Measurements from ENCODE around the gene NAPSA. TPM values are rescaled to one million over a fixed set of nuclear protein-coding genes. Genes with fewer than 3 reads are reported as not detected.

Gene NAPSA
- total and polyA plus RNA-seq, 10 of the 15 experiments (the other 5 are each of a cell fraction or from before 2014, with no cell fraction given): 6.7 to 45.4 (median 17.1) TPM

DNA sequence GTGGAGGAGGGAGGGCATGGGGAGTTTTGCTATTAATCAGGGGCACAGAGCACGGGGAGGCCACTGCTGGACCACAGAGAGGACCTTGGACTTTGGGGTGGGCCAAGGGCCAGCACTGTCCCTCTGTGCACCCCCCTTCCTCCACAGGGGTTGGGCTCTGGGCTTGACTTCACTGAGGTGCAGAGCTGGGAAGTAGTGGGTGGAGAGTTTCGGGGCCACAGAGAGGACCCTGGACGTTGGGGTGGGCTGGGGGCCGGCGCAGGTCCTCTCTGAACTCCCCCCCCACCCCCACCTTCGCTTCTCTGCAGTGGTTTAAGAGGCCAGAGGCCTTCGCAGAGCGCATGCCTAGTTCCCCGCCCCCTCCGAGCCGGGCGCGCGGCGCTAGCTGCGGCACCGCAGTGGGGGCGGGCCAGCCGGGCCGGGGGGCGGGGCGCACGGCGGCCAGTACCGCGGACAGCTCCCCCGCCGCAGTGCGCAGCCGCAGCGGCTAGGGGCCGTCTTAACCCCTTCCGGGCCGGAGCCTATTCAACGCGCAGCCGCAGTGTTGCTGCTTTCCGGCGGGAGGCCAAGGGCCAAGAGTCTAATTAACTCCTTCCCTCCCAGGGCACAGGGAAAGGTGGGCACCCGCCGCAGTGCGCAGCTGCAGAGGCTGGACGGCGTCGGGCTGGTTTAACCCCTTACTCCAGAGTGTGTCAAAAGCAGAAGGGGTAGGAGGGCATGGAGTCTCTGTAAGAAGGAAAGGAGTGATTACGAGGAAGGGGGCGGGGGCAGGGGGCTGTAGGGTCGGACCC is 39.9 kb downstream of the NAPSA start (continued):
- TF ChIP-seq, protein P1, sequence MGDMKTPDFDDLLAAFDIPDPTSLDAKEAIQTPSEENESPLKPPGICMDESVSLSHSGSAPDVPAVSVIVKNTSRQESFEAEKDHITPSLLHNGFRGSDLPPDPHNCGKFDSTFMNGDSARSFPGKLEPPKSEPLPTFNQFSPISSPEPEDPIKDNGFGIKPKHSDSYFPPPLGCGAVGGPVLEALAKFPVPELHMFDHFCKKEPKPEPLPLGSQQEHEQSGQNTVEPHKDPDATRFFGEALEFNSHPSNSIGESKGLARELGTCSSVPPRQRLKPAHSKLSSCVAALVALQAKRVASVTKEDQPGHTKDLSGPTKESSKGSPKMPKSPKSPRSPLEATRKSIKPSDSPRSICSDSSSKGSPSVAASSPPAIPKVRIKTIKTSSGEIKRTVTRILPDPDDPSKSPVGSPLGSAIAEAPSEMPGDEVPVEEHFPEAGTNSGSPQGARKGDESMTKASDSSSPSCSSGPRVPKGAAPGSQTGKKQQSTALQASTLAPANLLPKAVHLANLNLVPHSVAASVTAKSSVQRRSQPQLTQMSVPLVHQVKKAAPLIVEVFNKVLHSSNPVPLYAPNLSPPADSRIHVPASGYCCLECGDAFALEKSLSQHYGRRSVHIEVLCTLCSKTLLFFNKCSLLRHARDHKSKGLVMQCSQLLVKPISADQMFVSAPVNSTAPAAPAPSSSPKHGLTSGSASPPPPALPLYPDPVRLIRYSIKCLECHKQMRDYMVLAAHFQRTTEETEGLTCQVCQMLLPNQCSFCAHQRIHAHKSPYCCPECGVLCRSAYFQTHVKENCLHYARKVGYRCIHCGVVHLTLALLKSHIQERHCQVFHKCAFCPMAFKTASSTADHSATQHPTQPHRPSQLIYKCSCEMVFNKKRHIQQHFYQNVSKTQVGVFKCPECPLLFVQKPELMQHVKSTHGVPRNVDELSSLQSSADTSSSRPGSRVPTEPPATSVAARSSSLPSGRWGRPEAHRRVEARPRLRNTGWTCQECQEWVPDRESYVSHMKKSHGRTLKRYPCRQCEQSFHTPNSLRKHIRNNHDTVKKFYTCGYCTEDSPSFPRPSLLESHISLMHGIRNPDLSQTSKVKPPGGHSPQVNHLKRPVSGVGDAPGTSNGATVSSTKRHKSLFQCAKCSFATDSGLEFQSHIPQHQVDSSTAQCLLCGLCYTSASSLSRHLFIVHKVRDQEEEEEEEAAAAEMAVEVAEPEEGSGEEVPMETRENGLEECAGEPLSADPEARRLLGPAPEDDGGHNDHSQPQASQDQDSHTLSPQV (IDR thresholded peaks at IDR 0.05): no peak
- TF ChIP-seq, protein P2, sequence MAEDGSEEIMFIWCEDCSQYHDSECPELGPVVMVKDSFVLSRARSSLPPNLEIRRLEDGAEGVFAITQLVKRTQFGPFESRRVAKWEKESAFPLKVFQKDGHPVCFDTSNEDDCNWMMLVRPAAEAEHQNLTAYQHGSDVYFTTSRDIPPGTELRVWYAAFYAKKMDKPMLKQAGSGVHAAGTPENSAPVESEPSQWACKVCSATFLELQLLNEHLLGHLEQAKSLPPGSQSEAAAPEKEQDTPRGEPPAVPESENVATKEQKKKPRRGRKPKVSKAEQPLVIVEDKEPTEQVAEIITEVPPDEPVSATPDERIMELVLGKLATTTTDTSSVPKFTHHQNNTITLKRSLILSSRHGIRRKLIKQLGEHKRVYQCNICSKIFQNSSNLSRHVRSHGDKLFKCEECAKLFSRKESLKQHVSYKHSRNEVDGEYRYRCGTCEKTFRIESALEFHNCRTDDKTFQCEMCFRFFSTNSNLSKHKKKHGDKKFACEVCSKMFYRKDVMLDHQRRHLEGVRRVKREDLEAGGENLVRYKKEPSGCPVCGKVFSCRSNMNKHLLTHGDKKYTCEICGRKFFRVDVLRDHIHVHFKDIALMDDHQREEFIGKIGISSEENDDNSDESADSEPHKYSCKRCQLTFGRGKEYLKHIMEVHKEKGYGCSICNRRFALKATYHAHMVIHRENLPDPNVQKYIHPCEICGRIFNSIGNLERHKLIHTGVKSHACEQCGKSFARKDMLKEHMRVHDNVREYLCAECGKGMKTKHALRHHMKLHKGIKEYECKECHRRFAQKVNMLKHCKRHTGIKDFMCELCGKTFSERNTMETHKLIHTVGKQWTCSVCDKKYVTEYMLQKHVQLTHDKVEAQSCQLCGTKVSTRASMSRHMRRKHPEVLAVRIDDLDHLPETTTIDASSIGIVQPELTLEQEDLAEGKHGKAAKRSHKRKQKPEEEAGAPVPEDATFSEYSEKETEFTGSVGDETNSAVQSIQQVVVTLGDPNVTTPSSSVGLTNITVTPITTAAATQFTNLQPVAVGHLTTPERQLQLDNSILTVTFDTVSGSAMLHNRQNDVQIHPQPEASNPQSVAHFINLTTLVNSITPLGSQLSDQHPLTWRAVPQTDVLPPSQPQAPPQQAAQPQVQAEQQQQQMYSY (CRISPR knock-in tag; IDR thresholded peaks at IDR 0.05): no peak
- TF ChIP-seq, protein P3, sequence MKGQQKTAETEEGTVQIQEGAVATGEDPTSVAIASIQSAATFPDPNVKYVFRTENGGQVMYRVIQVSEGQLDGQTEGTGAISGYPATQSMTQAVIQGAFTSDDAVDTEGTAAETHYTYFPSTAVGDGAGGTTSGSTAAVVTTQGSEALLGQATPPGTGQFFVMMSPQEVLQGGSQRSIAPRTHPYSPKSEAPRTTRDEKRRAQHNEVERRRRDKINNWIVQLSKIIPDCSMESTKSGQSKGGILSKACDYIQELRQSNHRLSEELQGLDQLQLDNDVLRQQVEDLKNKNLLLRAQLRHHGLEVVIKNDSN (IDR thresholded peaks at IDR 0.05; ENCODE audit: borderline replicate concordance, extremely low read length, insufficient read depth, low read depth, low read length): no peak
- TF ChIP-seq ZNF217 (IDR thresholded peaks at IDR 0.05): no peak
- TF ChIP-seq, protein P4, sequence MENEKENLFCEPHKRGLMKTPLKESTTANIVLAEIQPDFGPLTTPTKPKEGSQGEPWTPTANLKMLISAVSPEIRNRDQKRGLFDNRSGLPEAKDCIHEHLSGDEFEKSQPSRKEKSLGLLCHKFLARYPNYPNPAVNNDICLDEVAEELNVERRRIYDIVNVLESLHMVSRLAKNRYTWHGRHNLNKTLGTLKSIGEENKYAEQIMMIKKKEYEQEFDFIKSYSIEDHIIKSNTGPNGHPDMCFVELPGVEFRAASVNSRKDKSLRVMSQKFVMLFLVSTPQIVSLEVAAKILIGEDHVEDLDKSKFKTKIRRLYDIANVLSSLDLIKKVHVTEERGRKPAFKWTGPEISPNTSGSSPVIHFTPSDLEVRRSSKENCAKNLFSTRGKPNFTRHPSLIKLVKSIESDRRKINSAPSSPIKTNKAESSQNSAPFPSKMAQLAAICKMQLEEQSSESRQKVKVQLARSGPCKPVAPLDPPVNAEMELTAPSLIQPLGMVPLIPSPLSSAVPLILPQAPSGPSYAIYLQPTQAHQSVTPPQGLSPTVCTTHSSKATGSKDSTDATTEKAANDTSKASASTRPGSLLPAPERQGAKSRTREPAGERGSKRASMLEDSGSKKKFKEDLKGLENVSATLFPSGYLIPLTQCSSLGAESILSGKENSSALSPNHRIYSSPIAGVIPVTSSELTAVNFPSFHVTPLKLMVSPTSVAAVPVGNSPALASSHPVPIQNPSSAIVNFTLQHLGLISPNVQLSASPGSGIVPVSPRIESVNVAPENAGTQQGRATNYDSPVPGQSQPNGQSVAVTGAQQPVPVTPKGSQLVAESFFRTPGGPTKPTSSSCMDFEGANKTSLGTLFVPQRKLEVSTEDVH (IDR thresholded peaks at IDR 0.05; ENCODE audit: low read depth, partially characterized antibody): no peak
- no peak for TF ChIP-seq FOS (IDR thresholded peaks at IDR 0.05; ENCODE audit: borderline replicate concordance, extremely low read depth, insufficient read length)
- peak; percentile 25; the same call in 1 of the 2 replicates for TF ChIP-seq ESRRA (IDR thresholded peaks at IDR 0.05; ENCODE audit: low read length)
- TF ChIP-seq BHLHE40 (IDR thresholded peaks at IDR 0.05; ENCODE audit: borderline replicate concordance in 1 of 2, low read depth in 2 of 2, low read length in 1 of 2): peak in 1 of 2 experiments; percentile 51; a peak in 1 of 4 replicates
- TF ChIP-seq STAT1 (conservative IDR thresholded peaks at IDR 0.05): no peak
- TF ChIP-seq, protein P5, sequence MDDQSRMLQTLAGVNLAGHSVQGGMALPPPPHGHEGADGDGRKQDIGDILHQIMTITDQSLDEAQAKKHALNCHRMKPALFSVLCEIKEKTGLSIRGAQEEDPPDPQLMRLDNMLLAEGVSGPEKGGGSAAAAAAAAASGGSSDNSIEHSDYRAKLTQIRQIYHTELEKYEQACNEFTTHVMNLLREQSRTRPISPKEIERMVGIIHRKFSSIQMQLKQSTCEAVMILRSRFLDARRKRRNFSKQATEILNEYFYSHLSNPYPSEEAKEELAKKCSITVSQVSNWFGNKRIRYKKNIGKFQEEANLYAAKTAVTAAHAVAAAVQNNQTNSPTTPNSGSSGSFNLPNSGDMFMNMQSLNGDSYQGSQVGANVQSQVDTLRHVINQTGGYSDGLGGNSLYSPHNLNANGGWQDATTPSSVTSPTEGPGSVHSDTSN (IDR thresholded peaks at IDR 0.05; ENCODE audit: insufficient replicate concordance, low read depth, low read length): no peak

All from GM12878 (cell line).